CD4-positive, CD25-positive, alpha-beta regulatory T cell (primary cell): Measurements from ENCODE around the gene RPS6KA4. TPM values are rescaled to one million over a fixed set of nuclear protein-coding genes. Genes with fewer than 3 reads are reported as not detected.

ENCODE experiments used
- ATAC-seq, 2 donors: fragments of 150-1000 bp; cut with Tn5 transposase; one replicate each; pipeline ENCODE4 v1.10.0; 2021; ENCODE audit warnings: low read depth in 2 of 2, moderate number of reproducible peaks in 2 of 2, moderate library complexity in 1 of 2
- DNase-seq, 3 donors: peaks; one replicate each; pipeline versions ENCODE4 v3.0.0 to v3.0.0-alpha.2; 2012 to 2022; ENCODE audit warnings: mixed read lengths in 1 of 3
- H3K27ac ChIP-seq: one replicate; pipeline ENCODE4 v1.7.0; 2013; ENCODE audit warnings: mild to moderate bottlenecking, low read length; ENCODE audit not compliant: insufficient read depth, poor library complexity, severe bottlenecking
- H3K27me3 ChIP-seq: one replicate; pipeline ENCODE4 v1.7.0; 2013; ENCODE audit warnings: low read length; ENCODE audit not compliant: control insufficient read depth, insufficient read depth
- H3K36me3 ChIP-seq: one replicate; pipeline ENCODE4 v1.7.0; 2013; ENCODE audit warnings: mild to moderate bottlenecking, low read length, moderate library complexity; ENCODE audit not compliant: control insufficient read depth, insufficient read depth
- H3K4me1 ChIP-seq: 2 replicates; pipeline ENCODE4 v1.7.0; 2013; ENCODE audit warnings: mild to moderate bottlenecking, low read length; ENCODE audit not compliant: insufficient read depth, control insufficient read depth, poor library complexity, severe bottlenecking
- H3K4me3 ChIP-seq: one replicate; pipeline ENCODE4 v1.7.0; 2013; ENCODE audit warnings: low read depth, mild to moderate bottlenecking, low read length, moderate library complexity
- H3K9me3 ChIP-seq, 2 experiments: 1 replicate in 1 of 2; 2 replicates in 1 of 2; pipeline ENCODE4 v1.7.0; 2013; ENCODE audit warnings: low read length in 2 of 2, mild to moderate bottlenecking in 1 of 2, moderate library complexity in 1 of 2; ENCODE audit not compliant: control insufficient read depth in 2 of 2
- H3K27ac Mint-ChIP-seq, 3 donors: one replicate each; pipeline ENCODE4 v1.8.0; 2020 to 2022; ENCODE audit warnings: mild to moderate bottlenecking in 3 of 3, mixed read lengths in 3 of 3, moderate library complexity in 2 of 3
- H3K27me3 Mint-ChIP-seq: one replicate; pipeline ENCODE4 v1.8.0; 2022; ENCODE audit warnings: mild to moderate bottlenecking, mixed read lengths
- H3K36me3 Mint-ChIP-seq: one replicate; pipeline ENCODE4 v1.8.0; 2020; ENCODE audit warnings: mixed read lengths
- H3K4me1 Mint-ChIP-seq, 4 donors: one replicate each; pipeline ENCODE4 v1.8.0; 2020 to 2022; ENCODE audit warnings: mixed read lengths in 4 of 4, mild to moderate bottlenecking in 1 of 4
- H3K4me3 Mint-ChIP-seq, 4 donors: one replicate each; pipeline ENCODE4 v1.8.0; 2020 to 2022; ENCODE audit warnings: mild to moderate bottlenecking in 4 of 4, mixed read lengths in 4 of 4, moderate library complexity in 3 of 4
- H3K9me3 Mint-ChIP-seq, 7 donors: one replicate each; pipeline ENCODE4 v1.8.0; 2020 to 2022; ENCODE audit warnings: mixed read lengths in 7 of 7, mild to moderate bottlenecking in 3 of 7, moderate library complexity in 2 of 7
- polyA plus RNA-seq, 4 donors: library from polyadenylated mRNA; unstranded; fragments of 300-500 nt; fragmentation: Illumina TruSeq; gene quantifications; one replicate each; pipeline ENCODE4 v1.2.3, GENCODE V29; 2021
- total RNA-seq: library from RNA; stranded (reverse); gene quantifications from one replicate; pipeline ENCODE4 v1.2.3, GENCODE V29; 2022

Gene RPS6KA4
- total and polyA plus RNA-seq, 5 donors from 2014 or later = 6.3 to 32.7 (median 12.4) TPM

DNA sequence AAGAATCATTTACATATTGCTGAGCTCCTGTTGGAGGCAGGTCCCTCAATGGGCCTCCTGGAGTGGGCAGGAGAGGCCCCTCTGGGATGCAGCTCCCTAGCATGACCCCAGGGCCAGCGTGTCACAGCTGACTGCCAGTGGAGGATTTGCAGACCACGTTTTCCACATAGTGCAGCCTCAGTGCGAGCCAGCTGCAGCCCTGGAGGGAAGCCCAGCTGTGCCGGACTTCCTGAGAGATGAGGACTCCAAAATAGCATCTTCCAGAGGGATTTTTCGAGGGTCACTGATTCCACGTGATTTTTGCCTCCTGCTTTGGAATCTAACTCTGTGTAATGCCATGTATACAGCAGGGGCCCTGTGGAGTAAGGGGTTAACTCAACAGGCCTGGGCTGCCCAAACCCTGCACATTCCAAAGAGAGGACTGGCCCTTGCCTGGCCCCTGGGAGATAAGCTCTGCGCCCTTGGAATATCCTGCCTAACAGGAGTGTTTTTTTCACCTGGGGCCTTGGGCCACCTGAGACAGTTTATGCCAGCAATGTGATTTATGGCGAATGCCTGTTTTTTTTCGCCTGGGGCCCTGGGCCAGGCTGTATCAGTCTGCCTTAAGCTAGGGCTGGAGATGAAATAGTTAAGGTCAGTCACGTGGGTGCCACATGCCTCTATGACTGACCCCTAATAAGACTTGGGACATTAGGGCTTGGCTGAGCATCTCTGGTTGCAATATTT, 47.4 kb downstream of the RPS6KA4 start:
- Histone ChIP-seq H3K36me3 (no peaks in the 10 kb centered on the region), H3K27me3 (no peaks in the 10 kb centered on the region), H3K4me1 (no peaks in the 10 kb centered on the region), H3K27ac (no peak overlapping the region), H3K4me3 (no peak overlapping the region), H3K9me3 (no peaks in the 10 kb centered on the region)
- Mint-ChIP-seq H3K27me3 (peaks cover 11% of the 10 kb centered on the region), H3K27ac (no peak overlapping the region), H3K36me3 (peaks cover 5% of the 10 kb centered on the region), H3K9me3 (peaks cover 0 to 2% (median 0%) of the 10 kb centered on the region in 7 donors), H3K4me3 (no peak overlapping the region), H3K4me1 (no peaks in the 10 kb centered on the region)
- ATAC-seq (no peak), DNase-seq (no peak)

DNA sequence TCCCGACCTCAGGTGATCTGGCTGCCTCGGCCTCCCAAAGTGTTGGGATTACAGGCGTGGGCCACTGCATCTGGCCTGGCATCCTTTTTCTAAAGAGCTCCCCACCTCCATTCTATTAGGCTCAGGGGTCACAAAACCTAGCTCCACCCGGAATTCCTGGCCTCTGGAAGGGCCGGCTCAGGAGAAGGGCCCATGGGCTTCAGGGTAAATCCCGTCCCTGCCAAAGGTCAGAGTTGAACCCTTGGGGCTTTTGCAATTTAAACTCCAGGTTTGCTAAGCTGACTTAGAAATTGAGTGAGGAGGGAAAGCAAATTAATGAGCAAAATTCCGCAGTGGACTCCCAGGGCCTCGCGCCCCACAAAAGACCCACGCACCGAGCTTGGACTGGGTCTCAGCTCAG, 48.3 kb downstream of the RPS6KA4 start:
- H3K9me3 ChIP-seq = no peaks in the 10 kb centered on the region
- ATAC-seq (no peak), DNase-seq (no peak)
- no peaks in the 10 kb centered on the region for H3K27me3 ChIP-seq
- Mint-ChIP-seq H3K4me1 (no peaks in the 10 kb centered on the region), H3K36me3 (peaks cover 5% of the 10 kb centered on the region), H3K9me3 (peaks cover 0 to 2% (median 0%) of the 10 kb centered on the region in 7 donors), H3K4me3 (no peak overlapping the region), H3K27me3 (peaks cover 11% of the 10 kb centered on the region), H3K27ac (peak overlapping the region in 1 of 3 donors; percentile 0)
- no peaks in the 10 kb centered on the region for H3K36me3 ChIP-seq
- no peak overlapping the region for H3K4me3 ChIP-seq
- H3K4me1 ChIP-seq = no peaks in the 10 kb centered on the region
- H3K27ac ChIP-seq = no peak overlapping the region

DNA sequence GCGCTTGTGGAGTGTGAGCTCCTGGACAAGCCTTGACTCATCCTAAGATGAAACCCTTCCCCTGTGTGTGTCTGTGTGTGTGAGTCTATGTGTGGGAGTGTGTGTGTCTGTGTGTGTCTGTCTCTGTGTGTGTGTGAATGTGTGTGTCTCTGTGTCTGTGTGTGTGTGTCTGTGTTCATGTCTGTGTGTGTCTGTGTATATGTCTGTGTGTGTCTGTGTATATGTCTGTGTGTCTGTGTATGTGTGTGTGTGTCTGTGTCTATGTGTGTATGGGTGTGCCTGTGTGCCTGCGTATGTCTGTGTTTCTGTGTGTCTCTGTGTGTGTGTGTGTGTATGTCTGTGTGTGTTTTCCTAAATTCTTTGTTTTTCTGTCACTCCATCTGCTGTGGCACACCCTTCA, 48.7 kb downstream of the RPS6KA4 start:
- DNase-seq (no peak), ATAC-seq (no peak)
- H3K4me3 Mint-ChIP-seq = no peak overlapping the region
- no peaks in the 10 kb centered on the region for H3K9me3 ChIP-seq
- H3K27ac ChIP-seq = no peak overlapping the region
- peak overlapping the region in 1 of 3 donors; percentile 0 for H3K27ac Mint-ChIP-seq
- peaks cover 0 to 2% (median 0%) of the 10 kb centered on the region in 7 donors for H3K9me3 Mint-ChIP-seq
- no peaks in the 10 kb centered on the region for H3K4me1 ChIP-seq
- no peaks in the 10 kb centered on the region for H3K27me3 ChIP-seq
- no peak overlapping the region for H3K4me3 ChIP-seq
- H3K4me1 Mint-ChIP-seq = no peaks in the 10 kb centered on the region
- peaks cover 11% of the 10 kb centered on the region for H3K27me3 Mint-ChIP-seq
- no peaks in the 10 kb centered on the region for H3K36me3 ChIP-seq
- H3K36me3 Mint-ChIP-seq = peaks cover 5% of the 10 kb centered on the region

GRCh38 chr11:64409278-64409677, 50.3 kb downstream of the RPS6KA4 start:
- Histone ChIP-seq H3K27ac (no peak overlapping the region), H3K9me3 (no peaks in the 10 kb centered on the region), H3K4me1 (no peaks in the 10 kb centered on the region), H3K36me3 (no peaks in the 10 kb centered on the region), H3K4me3 (no peak overlapping the region), H3K27me3 (no peaks in the 10 kb centered on the region)
- H3K4me1 Mint-ChIP-seq = no peaks in the 10 kb centered on the region
- DNase-seq = no peak
- H3K36me3 Mint-ChIP-seq = peaks cover 2% of the 10 kb centered on the region
- no peak overlapping the region for H3K4me3 Mint-ChIP-seq
- no peak for ATAC-seq
- peaks cover 9% of the 10 kb centered on the region for H3K27me3 Mint-ChIP-seq
- no peak overlapping the region for H3K27ac Mint-ChIP-seq
- H3K9me3 Mint-ChIP-seq = no peaks in the 10 kb centered on the region

- Histone ChIP-seq H3K4me1 (no peaks in the 10 kb centered on the region), H3K27me3 (no peaks in the 10 kb centered on the region), H3K4me3 (no peak overlapping the region), H3K9me3 (no peaks in the 10 kb centered on the region), H3K27ac (no peak overlapping the region), H3K36me3 (no peaks in the 10 kb centered on the region)
- H3K9me3 Mint-ChIP-seq = no peaks in the 10 kb centered on the region
- ATAC-seq (no peak), DNase-seq (no peak)
- no peak overlapping the region for H3K27ac Mint-ChIP-seq
- no peaks in the 10 kb centered on the region for H3K4me1 Mint-ChIP-seq
- H3K36me3 Mint-ChIP-seq = no peaks in the 10 kb centered on the region
- H3K27me3 Mint-ChIP-seq = peaks cover 6% of the 10 kb centered on the region
- no peak overlapping the region for H3K4me3 Mint-ChIP-seq
Measured at GRCh38 chr11:64409707-64410403, 50.9 kb downstream of the RPS6KA4 start.

- Mint-ChIP-seq H3K9me3 (no peaks in the 10 kb centered on the region), H3K27ac (no peak overlapping the region), H3K27me3 (peaks cover 6% of the 10 kb centered on the region), H3K36me3 (no peaks in the 10 kb centered on the region), H3K4me1 (no peaks in the 10 kb centered on the region), H3K4me3 (no peak overlapping the region)
- Histone ChIP-seq H3K4me3 (no peak overlapping the region), H3K27ac (no peak overlapping the region), H3K27me3 (no peaks in the 10 kb centered on the region), H3K4me1 (no peaks in the 10 kb centered on the region), H3K9me3 (no peaks in the 10 kb centered on the region), H3K36me3 (no peaks in the 10 kb centered on the region)
- no peak for ATAC-seq
- no peak for DNase-seq
Measured at GRCh38 chr11:64410404-64410734, 51.4 kb downstream of the RPS6KA4 start.

DNA sequence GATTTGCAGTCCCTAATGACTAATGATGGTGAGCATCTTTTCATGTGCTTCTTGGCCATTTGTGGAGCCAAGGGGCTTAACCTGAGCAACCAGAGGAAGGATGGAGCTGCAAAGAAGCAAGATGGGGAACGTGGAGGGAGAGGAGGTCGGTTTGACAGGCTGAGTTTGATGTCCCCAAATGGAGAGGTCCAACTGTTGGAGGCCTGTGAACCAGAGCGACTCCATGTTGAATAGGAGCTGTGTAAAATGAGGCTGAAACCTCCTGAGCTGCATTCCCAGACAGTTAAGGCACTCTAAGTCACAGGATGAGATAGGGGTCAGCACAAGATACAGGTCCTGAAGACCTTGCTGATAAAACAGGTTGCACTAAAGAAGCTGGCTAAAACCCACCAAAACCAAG, 54.5 kb downstream of the RPS6KA4 start:
- Mint-ChIP-seq H3K27me3 (peaks cover 11% of the 10 kb centered on the region), H3K4me3 (no peak overlapping the region), H3K36me3 (no peaks in the 10 kb centered on the region), H3K9me3 (no peaks in the 10 kb centered on the region), H3K27ac (no peak overlapping the region), H3K4me1 (no peaks in the 10 kb centered on the region)
- Histone ChIP-seq H3K4me1 (no peaks in the 10 kb centered on the region), H3K4me3 (no peak overlapping the region), H3K27ac (no peak overlapping the region), H3K27me3 (no peaks in the 10 kb centered on the region), H3K36me3 (no peaks in the 10 kb centered on the region), H3K9me3 (no peaks in the 10 kb centered on the region)
- DNase-seq = no peak
- ATAC-seq = no peak

DNA sequence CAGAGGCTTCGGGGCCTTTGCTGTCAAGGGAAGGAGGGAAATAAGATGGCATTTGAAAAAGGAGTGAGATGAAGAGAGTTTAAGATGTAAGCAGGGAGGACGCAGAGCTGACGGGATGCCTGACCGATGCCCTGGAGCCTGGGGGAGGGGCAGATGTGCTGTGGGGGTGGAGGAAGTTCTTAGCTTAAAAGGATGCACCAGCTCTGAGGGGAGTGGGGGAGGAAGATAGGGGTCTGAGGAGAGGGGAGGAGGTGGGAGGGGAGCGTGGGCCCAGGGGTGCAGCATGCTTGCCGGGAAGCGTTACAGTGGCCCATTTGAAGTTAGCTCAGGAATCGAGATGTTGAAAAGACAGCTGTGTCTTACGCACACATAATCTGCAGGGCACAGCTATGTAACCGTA, 56.3 kb downstream of the RPS6KA4 start:
- Histone ChIP-seq H3K4me1 (no peaks in the 10 kb centered on the region), H3K4me3 (no peak overlapping the region), H3K9me3 (no peaks in the 10 kb centered on the region), H3K27ac (no peak overlapping the region), H3K36me3 (no peaks in the 10 kb centered on the region), H3K27me3 (no peaks in the 10 kb centered on the region)
- H3K36me3 Mint-ChIP-seq = no peaks in the 10 kb centered on the region
- DNase-seq (no peak), ATAC-seq (no peak)
- no peak overlapping the region for H3K27ac Mint-ChIP-seq
- no peak overlapping the region for H3K4me3 Mint-ChIP-seq
- peaks cover 15% of the 10 kb centered on the region for H3K27me3 Mint-ChIP-seq
- no peaks in the 10 kb centered on the region for H3K4me1 Mint-ChIP-seq
- H3K9me3 Mint-ChIP-seq = peaks cover 0 to 2% (median 0%) of the 10 kb centered on the region in 7 donors
